ENCODE data around the gene FXYD7.

The FXYD7 gene

GRCh38 chr19:35136977-35137702 is 5.9 kb upstream of the FXYD7 start:
- Histone ChIP-seq H3K27ac (no peak overlapping the region), H3K4me2 (ENCODE audit: low read length) (no peak overlapping the region), H3K9ac (no peak overlapping the region), H2AFZ (no peak overlapping the region), H3K4me3 (ENCODE audit: low read depth, low read length) (no peak overlapping the region), H3K27me3 (ENCODE audit: control insufficient read depth, insufficient read depth, low read length) (peaks cover 4% of the 10 kb centered on the region), H3K9me3 (ENCODE audit: control insufficient read depth, low read length) (no peaks in the 10 kb centered on the region), H3K36me3 (ENCODE audit: control insufficient read depth, insufficient read depth, low read length) (no peaks in the 10 kb centered on the region), H3K4me1 (peaks cover 2% of the 10 kb centered on the region), H3K79me2 (no peaks in the 10 kb centered on the region)
- TF ChIP-seq, protein P1, sequence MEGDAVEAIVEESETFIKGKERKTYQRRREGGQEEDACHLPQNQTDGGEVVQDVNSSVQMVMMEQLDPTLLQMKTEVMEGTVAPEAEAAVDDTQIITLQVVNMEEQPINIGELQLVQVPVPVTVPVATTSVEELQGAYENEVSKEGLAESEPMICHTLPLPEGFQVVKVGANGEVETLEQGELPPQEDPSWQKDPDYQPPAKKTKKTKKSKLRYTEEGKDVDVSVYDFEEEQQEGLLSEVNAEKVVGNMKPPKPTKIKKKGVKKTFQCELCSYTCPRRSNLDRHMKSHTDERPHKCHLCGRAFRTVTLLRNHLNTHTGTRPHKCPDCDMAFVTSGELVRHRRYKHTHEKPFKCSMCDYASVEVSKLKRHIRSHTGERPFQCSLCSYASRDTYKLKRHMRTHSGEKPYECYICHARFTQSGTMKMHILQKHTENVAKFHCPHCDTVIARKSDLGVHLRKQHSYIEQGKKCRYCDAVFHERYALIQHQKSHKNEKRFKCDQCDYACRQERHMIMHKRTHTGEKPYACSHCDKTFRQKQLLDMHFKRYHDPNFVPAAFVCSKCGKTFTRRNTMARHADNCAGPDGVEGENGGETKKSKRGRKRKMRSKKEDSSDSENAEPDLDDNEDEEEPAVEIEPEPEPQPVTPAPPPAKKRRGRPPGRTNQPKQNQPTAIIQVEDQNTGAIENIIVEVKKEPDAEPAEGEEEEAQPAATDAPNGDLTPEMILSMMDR (IDR thresholded peaks at IDR 0.05): no peak

GRCh38 chr19:35138305-35138892 is 4.7 kb upstream of the FXYD7 start, which contains the start of gene FXYD1:
TSS of gene FXYD1 (plus strand) at chr19:35138824. CDS start at chr19:35140080, 1,256 bp downstream.
- Histone ChIP-seq H3K27ac (peak within 1 kb of the TSS; percentile 42), H3K27me3 (ENCODE audit: control insufficient read depth, insufficient read depth, low read length) (peaks cover 7% of the 10 kb centered on the region), H3K36me3 (ENCODE audit: control insufficient read depth, insufficient read depth, low read length) (no peaks in the 10 kb centered on the region), H2AFZ (no peak within 1 kb of the TSS), H3K9me3 (ENCODE audit: control insufficient read depth, low read length) (no peaks in the 10 kb centered on the region), H3K4me1 (peaks cover 4% of the 10 kb centered on the region), H3K9ac (no peak within 1 kb of the TSS), H3K4me2 (ENCODE audit: low read length) (no peak within 1 kb of the TSS), H3K4me3 (ENCODE audit: low read depth, low read length) (no peak within 1 kb of the TSS), H3K79me2 (no peaks in the 10 kb centered on the region)
- TF ChIP-seq, protein P1 (IDR thresholded peaks at IDR 0.05): no peak

DNA sequence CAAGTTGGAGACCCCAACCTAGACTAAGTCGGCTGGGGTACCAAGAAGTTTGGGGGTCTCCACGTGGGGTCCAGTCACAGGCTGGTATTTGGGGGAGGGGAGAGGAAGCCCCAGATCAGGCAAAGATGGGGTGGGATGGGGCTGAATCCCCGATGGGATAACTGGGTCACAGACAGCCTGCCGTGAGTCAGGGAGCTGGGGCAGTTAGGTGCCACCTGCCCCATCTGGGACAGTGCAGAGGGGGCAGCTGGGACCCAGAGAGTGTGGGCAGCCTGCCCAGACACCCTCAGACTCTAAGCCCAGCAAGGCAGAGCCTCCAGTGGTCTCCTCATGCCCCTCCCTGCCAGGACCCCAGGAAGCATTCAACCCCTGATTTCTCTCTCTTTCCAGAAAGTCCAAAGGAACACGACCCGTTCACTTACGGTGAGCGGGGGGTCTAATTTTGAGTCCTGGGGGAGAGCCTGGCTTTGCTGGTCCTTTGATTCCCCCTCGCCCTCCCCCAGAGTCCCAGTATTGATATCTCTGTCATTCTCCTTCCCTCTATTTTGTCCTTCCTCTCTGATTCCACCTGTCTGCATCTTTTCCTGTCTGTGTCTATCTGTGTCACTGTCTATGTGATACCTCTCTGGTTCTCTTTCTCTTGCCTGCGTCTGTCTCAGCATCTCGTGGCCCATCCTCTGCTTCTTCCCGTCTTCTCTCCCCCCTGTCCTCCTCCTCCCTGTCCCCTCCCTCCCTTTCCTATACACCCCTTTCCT is 2.7 kb upstream of the FXYD7 start:
- H3K4me2 ChIP-seq (ENCODE audit: low read length): no peak overlapping the region
- no peak overlapping the region for H2AFZ ChIP-seq
- H3K79me2 ChIP-seq: no peaks in the 10 kb centered on the region
- TF ChIP-seq, protein P1 (IDR thresholded peaks at IDR 0.05): no peak
- H3K9me3 ChIP-seq (ENCODE audit: control insufficient read depth, low read length): no peaks in the 10 kb centered on the region
- peaks cover 12% of the 10 kb centered on the region for H3K27me3 ChIP-seq (ENCODE audit: control insufficient read depth, insufficient read depth, low read length)
- H3K9ac ChIP-seq: no peak overlapping the region
- H3K4me1 ChIP-seq: peaks cover 4% of the 10 kb centered on the region
- no peaks in the 10 kb centered on the region for H3K36me3 ChIP-seq (ENCODE audit: control insufficient read depth, insufficient read depth, low read length)
- H3K4me3 ChIP-seq (ENCODE audit: low read depth, low read length): peak overlapping the region; percentile 34
- H3K27ac ChIP-seq: peak overlapping the region; percentile 42

DNA sequence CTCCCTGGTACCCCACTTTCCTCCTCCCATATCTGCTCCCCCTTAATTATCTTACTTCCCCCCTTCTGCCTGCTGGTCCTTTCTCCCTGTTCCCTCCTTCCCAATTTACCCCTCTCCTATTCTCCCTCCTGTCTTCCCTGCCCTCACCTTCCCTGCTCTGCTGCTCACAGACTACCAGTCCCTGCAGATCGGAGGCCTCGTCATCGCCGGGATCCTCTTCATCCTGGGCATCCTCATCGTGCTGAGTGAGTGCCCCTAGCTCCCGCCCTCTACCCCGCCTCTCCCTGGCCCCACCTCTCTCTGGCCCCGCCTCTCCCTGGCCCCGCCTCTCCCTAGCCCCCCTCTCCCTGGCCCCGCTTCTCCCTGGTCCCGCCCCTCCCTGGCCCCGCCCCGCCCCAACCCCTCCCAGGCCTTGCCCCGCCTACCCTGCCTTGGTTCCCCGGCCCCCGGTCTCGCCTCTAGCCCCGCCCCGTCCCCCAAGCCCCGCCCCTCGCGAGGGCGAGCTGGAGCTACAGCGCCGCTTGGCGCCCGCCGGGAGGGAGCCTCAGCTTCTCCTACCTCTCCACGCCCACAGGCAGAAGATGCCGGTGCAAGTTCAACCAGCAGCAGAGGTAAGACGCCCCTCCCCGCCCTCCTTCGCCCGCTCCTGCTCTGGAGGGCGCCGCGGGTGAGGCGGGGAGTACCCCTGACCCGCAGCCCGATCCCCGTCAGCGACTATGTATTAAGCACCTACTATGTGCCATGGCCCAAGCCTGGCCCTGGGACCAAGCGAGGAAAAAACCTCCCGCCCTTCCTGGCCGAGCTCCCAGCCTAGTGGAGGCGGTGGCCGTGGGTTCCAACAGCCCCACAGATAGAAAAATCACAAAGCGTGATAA is 1.9 kb upstream of the FXYD7 start:
- H2AFZ ChIP-seq: no peak overlapping the region
- peak overlapping the region; percentile 34 for H3K4me3 ChIP-seq (ENCODE audit: low read depth, low read length)
- peaks cover 12% of the 10 kb centered on the region for H3K27me3 ChIP-seq (ENCODE audit: control insufficient read depth, insufficient read depth, low read length)
- H3K4me1 ChIP-seq: peaks cover 4% of the 10 kb centered on the region
- peak overlapping the region; percentile 32 for H3K27ac ChIP-seq
- no peaks in the 10 kb centered on the region for H3K36me3 ChIP-seq (ENCODE audit: control insufficient read depth, insufficient read depth, low read length)
- TF ChIP-seq, protein P1 (IDR thresholded peaks at IDR 0.05): no peak
- H3K4me2 ChIP-seq (ENCODE audit: low read length): no peak overlapping the region
- no peaks in the 10 kb centered on the region for H3K9me3 ChIP-seq (ENCODE audit: control insufficient read depth, low read length)
- H3K79me2 ChIP-seq: no peaks in the 10 kb centered on the region
- H3K9ac ChIP-seq: no peak overlapping the region

All from parathyroid adenoma (tissue), 2 donors.